ENCODE results near the gene CD46. TPM values are rescaled to one million over a fixed set of nuclear protein-coding genes. Genes with fewer than 3 reads are reported as not detected.

CD46 gene
- total and polyA plus RNA-seq, 10 of the 15 experiments (the other 5 are each of a cell fraction or from before 2014, with no cell fraction given), result 61.1 to 198 (median 81.4) TPM

DNA sequence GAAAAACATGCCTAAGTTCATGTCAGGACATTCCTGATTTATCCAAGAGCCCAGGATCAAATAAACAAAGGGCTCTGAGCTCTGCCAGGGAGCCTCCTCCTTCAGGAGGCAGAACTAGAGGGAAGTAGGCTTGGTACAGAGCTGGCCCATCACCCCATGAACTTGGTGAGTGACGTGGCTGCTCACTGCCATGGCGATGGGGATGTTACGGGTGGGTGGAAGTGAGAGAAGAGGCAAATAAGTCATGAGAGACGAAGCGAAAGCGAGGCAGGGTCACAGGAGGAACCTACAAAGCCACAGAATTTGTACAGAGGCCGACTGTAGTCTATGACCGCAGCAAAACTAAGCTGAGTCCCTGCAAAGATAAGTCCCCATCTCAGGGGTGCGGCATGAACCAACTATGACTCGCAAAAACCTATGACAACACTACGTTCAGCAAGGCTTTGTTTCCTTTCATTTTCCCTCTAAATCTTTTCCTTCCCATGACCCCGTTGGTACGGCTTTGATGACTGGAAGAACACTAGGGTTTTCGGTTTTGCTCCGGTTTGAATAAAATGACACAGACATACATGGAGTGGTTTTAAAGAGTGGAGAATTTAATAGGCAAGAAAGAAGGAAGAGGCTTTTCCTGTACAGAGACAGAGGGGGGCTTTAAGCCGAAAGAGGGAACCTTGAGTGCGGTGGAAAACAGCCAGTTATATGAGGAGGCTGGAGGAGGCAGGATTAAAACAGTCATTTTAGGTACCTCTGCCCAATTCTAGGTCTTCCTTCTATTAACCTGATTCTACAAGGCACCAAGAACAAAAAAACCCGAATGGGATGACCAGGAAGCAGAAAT lies 74.1 kb downstream of the CD46 start (continued):
- TF ChIP-seq TCF12 (IDR thresholded peaks at IDR 0.05; ENCODE audit: low read depth, low read length) (0 out of 2 replicates have a peak, but pooled peaks have one; percentile 67), MYC (IDR thresholded peaks at IDR 0.05; ENCODE audit: insufficient read depth, insufficient read length, insufficient replicate concordance, low read length, severe bottlenecking) (no peak), EGR1 (IDR thresholded peaks at IDR 0.05; ENCODE audit: borderline replicate concordance in 1 of 2, low read depth in 2 of 2, low read length in 2 of 2) (peak in 1 of 2 experiments; percentile 43; a peak in 1 of 3 replicates), MTA2 (IDR thresholded peaks at IDR 0.05; ENCODE audit: low read depth) (peak; percentile 84), SIX5 (IDR thresholded peaks at IDR 0.05; ENCODE audit: low read depth, low read length, severe bottlenecking) (no peak), TCF7 (IDR thresholded peaks at IDR 0.05; ENCODE audit: borderline replicate concordance) (peak; percentile 29; the same call in 1 of the 2 replicates), SPI1 (IDR thresholded peaks at IDR 0.05; ENCODE audit: borderline replicate concordance, insufficient read depth, low read depth, low read length) (peak; percentile 86), KDM1A (IDR thresholded peaks at IDR 0.05; ENCODE audit: borderline replicate concordance) (no peak), PML (IDR thresholded peaks at IDR 0.05; ENCODE audit: low read length) (no peak; the same call in 1 of the 2 replicates), YY1 (IDR thresholded peaks at IDR 0.05; ENCODE audit: low read depth, low read length) (peak; percentile 76), ZSCAN29 (IDR thresholded peaks at IDR 0.05) (no peak), WRNIP1 (IDR thresholded peaks at IDR 0.05; ENCODE audit: borderline replicate concordance, low read depth, low read length) (0 out of 2 replicates have a peak, but pooled peaks have one; percentile 34), RFX5 (IDR thresholded peaks at IDR 0.05; ENCODE audit: low read depth, low read length) (no peak; the same call in 1 of the 2 replicates), IKZF1 (conservative IDR thresholded peaks at IDR 0.05) (peak; percentile 87), MYB (IDR thresholded peaks at IDR 0.05; ENCODE audit: borderline replicate concordance, low read depth, low read length) (no peak)
- TF ChIP-seq, protein P1, sequence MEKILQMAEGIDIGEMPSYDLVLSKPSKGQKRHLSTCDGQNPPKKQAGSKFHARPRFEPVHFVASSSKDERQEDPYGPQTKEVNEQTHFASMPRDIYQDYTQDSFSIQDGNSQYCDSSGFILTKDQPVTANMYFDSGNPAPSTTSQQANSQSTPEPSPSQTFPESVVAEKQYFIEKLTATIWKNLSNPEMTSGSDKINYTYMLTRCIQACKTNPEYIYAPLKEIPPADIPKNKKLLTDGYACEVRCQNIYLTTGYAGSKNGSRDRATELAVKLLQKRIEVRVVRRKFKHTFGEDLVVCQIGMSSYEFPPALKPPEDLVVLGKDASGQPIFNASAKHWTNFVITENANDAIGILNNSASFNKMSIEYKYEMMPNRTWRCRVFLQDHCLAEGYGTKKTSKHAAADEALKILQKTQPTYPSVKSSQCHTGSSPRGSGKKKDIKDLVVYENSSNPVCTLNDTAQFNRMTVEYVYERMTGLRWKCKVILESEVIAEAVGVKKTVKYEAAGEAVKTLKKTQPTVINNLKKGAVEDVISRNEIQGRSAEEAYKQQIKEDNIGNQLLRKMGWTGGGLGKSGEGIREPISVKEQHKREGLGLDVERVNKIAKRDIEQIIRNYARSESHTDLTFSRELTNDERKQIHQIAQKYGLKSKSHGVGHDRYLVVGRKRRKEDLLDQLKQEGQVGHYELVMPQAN (conservative IDR thresholded peaks at IDR 0.05), result 0 out of 2 replicates have a peak, but pooled peaks have one; percentile 23
- TF ChIP-seq, protein P2, sequence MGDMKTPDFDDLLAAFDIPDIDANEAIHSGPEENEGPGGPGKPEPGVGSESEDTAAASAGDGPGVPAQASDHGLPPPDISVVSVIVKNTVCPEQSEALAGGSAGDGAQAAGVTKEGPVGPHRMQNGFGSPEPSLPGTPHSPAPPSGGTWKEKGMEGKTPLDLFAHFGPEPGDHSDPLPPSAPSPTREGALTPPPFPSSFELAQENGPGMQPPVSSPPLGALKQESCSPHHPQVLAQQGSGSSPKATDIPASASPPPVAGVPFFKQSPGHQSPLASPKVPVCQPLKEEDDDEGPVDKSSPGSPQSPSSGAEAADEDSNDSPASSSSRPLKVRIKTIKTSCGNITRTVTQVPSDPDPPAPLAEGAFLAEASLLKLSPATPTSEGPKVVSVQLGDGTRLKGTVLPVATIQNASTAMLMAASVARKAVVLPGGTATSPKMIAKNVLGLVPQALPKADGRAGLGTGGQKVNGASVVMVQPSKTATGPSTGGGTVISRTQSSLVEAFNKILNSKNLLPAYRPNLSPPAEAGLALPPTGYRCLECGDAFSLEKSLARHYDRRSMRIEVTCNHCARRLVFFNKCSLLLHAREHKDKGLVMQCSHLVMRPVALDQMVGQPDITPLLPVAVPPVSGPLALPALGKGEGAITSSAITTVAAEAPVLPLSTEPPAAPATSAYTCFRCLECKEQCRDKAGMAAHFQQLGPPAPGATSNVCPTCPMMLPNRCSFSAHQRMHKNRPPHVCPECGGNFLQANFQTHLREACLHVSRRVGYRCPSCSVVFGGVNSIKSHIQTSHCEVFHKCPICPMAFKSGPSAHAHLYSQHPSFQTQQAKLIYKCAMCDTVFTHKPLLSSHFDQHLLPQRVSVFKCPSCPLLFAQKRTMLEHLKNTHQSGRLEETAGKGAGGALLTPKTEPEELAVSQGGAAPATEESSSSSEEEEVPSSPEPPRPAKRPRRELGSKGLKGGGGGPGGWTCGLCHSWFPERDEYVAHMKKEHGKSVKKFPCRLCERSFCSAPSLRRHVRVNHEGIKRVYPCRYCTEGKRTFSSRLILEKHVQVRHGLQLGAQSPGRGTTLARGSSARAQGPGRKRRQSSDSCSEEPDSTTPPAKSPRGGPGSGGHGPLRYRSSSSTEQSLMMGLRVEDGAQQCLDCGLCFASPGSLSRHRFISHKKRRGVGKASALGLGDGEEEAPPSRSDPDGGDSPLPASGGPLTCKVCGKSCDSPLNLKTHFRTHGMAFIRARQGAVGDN (IDR thresholded peaks at IDR 0.05), result peak; percentile 95
- TF ChIP-seq, protein P3, sequence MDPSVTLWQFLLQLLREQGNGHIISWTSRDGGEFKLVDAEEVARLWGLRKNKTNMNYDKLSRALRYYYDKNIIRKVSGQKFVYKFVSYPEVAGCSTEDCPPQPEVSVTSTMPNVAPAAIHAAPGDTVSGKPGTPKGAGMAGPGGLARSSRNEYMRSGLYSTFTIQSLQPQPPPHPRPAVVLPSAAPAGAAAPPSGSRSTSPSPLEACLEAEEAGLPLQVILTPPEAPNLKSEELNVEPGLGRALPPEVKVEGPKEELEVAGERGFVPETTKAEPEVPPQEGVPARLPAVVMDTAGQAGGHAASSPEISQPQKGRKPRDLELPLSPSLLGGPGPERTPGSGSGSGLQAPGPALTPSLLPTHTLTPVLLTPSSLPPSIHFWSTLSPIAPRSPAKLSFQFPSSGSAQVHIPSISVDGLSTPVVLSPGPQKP (IDR thresholded peaks at IDR 0.05; ENCODE audit: low read depth, low read length), result no peak
- TF ChIP-seq, protein P4, sequence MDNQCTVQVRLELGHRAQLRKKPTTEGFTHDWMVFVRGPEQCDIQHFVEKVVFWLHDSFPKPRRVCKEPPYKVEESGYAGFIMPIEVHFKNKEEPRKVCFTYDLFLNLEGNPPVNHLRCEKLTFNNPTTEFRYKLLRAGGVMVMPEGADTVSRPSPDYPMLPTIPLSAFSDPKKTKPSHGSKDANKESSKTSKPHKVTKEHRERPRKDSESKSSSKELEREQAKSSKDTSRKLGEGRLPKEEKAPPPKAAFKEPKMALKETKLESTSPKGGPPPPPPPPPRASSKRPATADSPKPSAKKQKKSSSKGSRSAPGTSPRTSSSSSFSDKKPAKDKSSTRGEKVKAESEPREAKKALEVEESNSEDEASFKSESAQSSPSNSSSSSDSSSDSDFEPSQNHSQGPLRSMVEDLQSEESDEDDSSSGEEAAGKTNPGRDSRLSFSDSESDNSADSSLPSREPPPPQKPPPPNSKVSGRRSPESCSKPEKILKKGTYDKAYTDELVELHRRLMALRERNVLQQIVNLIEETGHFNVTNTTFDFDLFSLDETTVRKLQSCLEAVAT (IDR thresholded peaks at IDR 0.05), result peak; percentile 91
- TF ChIP-seq, protein P5, sequence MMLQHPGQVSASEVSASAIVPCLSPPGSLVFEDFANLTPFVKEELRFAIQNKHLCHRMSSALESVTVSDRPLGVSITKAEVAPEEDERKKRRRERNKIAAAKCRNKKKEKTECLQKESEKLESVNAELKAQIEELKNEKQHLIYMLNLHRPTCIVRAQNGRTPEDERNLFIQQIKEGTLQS (IDR thresholded peaks at IDR 0.05; ENCODE audit: borderline replicate concordance, extremely low read depth, low read depth, low read length), result no peak
